ENCODE data around the gene CDKL5. TPM values are rescaled to one million over a fixed set of nuclear protein-coding genes. Genes with fewer than 3 reads are reported as not detected.

CDKL5 gene
- total and polyA plus RNA-seq, 3 experiments from 2014 or later = 1.2 to 2.6 (median 1.5) TPM

DNA sequence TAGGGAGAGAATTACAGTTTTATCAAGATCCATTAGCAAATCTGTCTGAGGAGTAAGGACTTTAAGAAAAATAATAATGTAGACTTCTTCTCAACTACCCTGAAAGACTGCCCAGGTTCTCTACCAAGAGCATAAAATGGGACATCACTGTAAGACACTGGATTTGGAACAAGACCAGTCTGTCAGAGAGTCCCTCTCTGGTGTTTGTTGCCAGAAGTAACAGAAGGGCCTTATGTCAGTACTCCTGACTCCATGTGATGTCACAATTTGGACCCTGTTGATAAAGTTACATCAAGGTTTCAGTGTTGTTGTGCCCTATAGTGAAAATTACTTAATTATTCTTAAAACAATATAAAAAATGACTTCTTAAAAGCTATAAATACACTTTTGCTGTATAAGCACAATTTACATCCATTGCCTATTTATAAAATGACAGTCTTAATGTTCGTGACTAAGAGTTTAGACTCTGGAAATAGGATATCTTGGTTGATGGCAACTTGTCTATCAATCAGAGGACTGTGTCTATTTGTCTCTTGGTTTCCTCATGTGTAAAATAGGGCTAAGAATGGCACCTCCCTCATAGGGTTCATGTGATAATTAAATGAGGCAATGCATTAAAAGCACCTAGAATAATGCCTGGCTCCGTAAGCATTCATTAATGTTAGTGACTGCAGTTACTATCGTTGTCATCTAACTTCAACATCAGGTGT is 188.7 kb downstream of the CDKL5 start:
- Mint-ChIP-seq H3K27ac (no peak overlapping the region), H3K27me3 (no peaks in the 10 kb centered on the region), H3K36me3 (peaks cover 3 to 30% (median 6%) of the 10 kb centered on the region in 3 donors), H3K9me3 (no peaks in the 10 kb centered on the region), H3K4me3 (no peak overlapping the region), H3K4me1 (no peaks in the 10 kb centered on the region)
- no peaks in the 10 kb centered on the region for H3K27me3 ChIP-seq (ENCODE audit: insufficient read depth, low read length, poor library complexity, severe bottlenecking)
- DNase-seq = no peak
- POLR2A ChIA-PET = no interaction called here
- H3K9me3 ChIP-seq (ENCODE audit: low read length) = no peaks in the 10 kb centered on the region
- no peak overlapping the region for H3K27ac ChIP-seq (ENCODE audit: low read depth, low read length)
- no peaks in the 10 kb centered on the region for H3K36me3 ChIP-seq (ENCODE audit: insufficient read depth, low read length)
- CTCF ChIA-PET = no interaction called here
- no peak overlapping the region for H3K4me3 ChIP-seq (ENCODE audit: low read length)
- no peaks in the 10 kb centered on the region for H3K4me1 ChIP-seq (ENCODE audit: insufficient read depth, low read length)

DNA sequence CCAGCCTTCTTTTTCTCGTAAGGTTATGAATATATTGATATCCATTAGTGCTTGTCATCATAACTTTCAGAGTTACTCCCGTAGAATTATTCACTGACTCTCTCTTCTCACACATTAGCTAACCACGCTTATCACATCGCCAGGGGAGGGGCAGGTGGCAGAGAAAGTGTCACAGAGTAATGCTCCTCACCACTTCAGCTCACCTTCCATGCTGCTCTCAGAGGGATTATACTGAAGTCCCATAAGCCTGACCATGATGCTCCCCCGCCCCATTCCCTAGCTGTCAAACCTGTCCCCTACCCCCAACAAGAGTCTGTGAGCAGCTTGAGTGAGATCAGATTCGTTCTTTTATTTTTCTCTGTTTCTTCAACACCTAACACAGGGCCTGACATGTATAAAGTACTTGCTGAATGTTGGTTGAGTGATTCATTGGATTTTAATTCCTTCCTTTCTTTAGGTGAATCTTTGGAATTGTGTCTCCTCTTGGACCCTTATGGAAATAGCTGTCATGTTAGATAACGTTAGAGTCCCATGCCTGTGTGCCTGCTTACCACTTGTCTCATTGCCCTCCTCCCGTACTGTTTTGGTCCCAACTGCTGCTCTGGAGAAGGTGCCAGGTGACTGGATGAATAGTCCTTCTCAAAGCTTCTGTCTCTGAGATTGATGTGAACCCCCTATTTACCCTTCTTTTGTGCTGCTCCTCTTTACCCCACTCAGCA is 191.4 kb downstream of the CDKL5 start:
- H3K27ac Mint-ChIP-seq = peak overlapping the region in 2 of 8 donors; percentile 22 to 81
- no peaks in the 10 kb centered on the region for H3K4me1 ChIP-seq (ENCODE audit: insufficient read depth, low read length)
- no peaks in the 10 kb centered on the region for H3K27me3 ChIP-seq (ENCODE audit: insufficient read depth, low read length, poor library complexity, severe bottlenecking)

DNA sequence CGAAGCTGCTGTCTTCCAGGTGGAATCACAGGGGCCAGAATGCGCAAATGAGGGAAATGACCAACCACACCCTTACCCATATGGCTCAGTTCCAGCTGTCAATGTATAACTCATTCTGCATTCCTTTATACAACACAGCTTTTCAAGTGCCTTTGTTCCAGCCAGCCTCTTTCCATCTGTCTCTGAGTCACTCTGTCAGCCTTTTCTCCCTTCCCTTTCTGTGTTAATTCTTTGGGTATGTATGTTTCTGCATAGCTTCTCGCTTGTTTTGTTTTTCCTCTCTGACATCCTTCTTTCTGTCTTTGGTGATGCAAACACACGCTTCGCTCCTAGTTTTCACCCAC is 192.0 kb downstream of the CDKL5 start:
- H3K4me3 Mint-ChIP-seq = no peak overlapping the region
- no peaks in the 10 kb centered on the region for H3K4me1 ChIP-seq (ENCODE audit: insufficient read depth, low read length)

More for the DNA sequence above, 191.4 kb downstream of the CDKL5 start:
- no peak for DNase-seq
- Histone ChIP-seq H3K4me3 (ENCODE audit: low read length) (no peak overlapping the region), H3K9me3 (ENCODE audit: low read length) (no peaks in the 10 kb centered on the region), H3K36me3 (ENCODE audit: insufficient read depth, low read length) (no peaks in the 10 kb centered on the region), H3K27ac (ENCODE audit: low read depth, low read length) (no peak overlapping the region)
- CTCF ChIA-PET = no interaction called here
- no peak overlapping the region for H3K4me3 Mint-ChIP-seq
- H3K36me3 Mint-ChIP-seq = peaks cover 0 to 22% (median 4%) of the 10 kb centered on the region in 3 donors
- H3K27me3 Mint-ChIP-seq = no peaks in the 10 kb centered on the region
- H3K4me1 Mint-ChIP-seq = no peaks in the 10 kb centered on the region
- no peaks in the 10 kb centered on the region for H3K9me3 Mint-ChIP-seq
- POLR2A ChIA-PET = no interaction called here

DNA sequence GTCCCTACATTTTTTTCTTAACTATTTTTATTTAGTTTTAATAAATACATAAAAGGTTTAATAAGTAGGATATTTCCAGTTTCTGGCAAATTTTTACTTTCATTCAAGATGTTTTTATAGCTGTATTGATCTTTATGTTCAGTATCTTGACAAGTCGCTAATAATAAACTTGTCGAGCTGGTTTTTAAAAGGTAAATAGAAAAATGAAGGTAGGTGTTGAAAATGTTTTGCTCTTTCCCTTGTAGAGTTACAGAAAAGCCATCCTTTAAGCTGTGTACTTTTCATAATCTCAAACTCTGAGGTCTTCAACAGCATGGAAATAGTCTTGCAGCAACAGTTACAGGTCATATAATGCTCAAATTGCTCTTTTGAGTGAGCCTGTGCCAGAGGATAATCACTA is 193.9 kb downstream of the CDKL5 start:
- ChIA-PET POLR2A (no interaction called here), CTCF (no interaction called here)
- no peaks in the 10 kb centered on the region for H3K27me3 Mint-ChIP-seq
- Histone ChIP-seq H3K4me1 (ENCODE audit: insufficient read depth, low read length) (no peaks in the 10 kb centered on the region), H3K36me3 (ENCODE audit: insufficient read depth, low read length) (no peaks in the 10 kb centered on the region), H3K4me3 (ENCODE audit: low read length) (no peak overlapping the region), H3K27me3 (ENCODE audit: insufficient read depth, low read length, poor library complexity, severe bottlenecking) (no peaks in the 10 kb centered on the region), H3K27ac (ENCODE audit: low read depth, low read length) (no peak overlapping the region), H3K9me3 (ENCODE audit: low read length) (no peaks in the 10 kb centered on the region)
- H3K36me3 Mint-ChIP-seq = peaks cover 1 to 18% (median 4%) of the 10 kb centered on the region in 3 donors
- no peaks in the 10 kb centered on the region for H3K4me1 Mint-ChIP-seq
- H3K9me3 Mint-ChIP-seq = no peaks in the 10 kb centered on the region
- H3K4me3 Mint-ChIP-seq = no peak overlapping the region
- peak overlapping the region in 1 of 8 donors; percentile 32 for H3K27ac Mint-ChIP-seq
- DNase-seq = no peak

More for the DNA sequence above, 192.0 kb downstream of the CDKL5 start:
- no peaks in the 10 kb centered on the region for H3K9me3 Mint-ChIP-seq
- no peaks in the 10 kb centered on the region for H3K4me1 Mint-ChIP-seq
- no peak overlapping the region for H3K27ac Mint-ChIP-seq
- H3K27me3 Mint-ChIP-seq = no peaks in the 10 kb centered on the region
- H3K9me3 ChIP-seq (ENCODE audit: low read length) = no peaks in the 10 kb centered on the region
- no peaks in the 10 kb centered on the region for H3K36me3 ChIP-seq (ENCODE audit: insufficient read depth, low read length)
- DNase-seq = no peak
- no peak overlapping the region for H3K27ac ChIP-seq (ENCODE audit: low read depth, low read length)
- POLR2A ChIA-PET = no interaction called here
- CTCF ChIA-PET = no interaction called here
- no peak overlapping the region for H3K4me3 ChIP-seq (ENCODE audit: low read length)
- H3K27me3 ChIP-seq (ENCODE audit: insufficient read depth, low read length, poor library complexity, severe bottlenecking) = no peaks in the 10 kb centered on the region
- H3K36me3 Mint-ChIP-seq = peaks cover 0 to 22% (median 4%) of the 10 kb centered on the region in 3 donors

DNA sequence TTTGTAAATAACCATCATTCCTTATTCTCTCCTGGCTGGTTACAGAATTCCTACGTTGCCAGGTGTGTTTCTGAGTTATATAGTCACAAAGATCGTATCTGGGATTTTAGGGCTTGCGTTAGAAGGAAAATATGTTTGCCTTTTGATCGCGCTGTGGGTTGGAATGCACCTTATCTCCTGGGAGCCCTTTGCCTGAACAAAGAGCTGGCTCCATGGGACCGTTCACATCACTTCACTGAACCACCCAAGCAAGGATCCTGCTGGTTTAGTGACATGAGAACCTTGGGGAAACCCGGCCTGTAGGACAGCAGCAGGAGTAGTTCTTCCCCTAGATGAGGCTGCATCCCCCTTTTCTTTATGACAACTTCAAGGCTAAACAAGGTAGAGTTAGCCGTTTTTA is 194.9 kb downstream of the CDKL5 start:
- Mint-ChIP-seq H3K36me3 (peaks cover 3 to 23% (median 9%) of the 10 kb centered on the region in 3 donors), H3K4me1 (no peaks in the 10 kb centered on the region), H3K9me3 (no peaks in the 10 kb centered on the region), H3K27ac (no peak overlapping the region), H3K27me3 (peaks cover 0 to 3% of the 10 kb centered on the region in 2 donors), H3K4me3 (no peak overlapping the region)
- ChIA-PET CTCF (no interaction called here), POLR2A (no interaction called here)
- no peak for DNase-seq
- Histone ChIP-seq H3K4me3 (ENCODE audit: low read length) (no peak overlapping the region), H3K36me3 (ENCODE audit: insufficient read depth, low read length) (no peaks in the 10 kb centered on the region), H3K27me3 (ENCODE audit: insufficient read depth, low read length, poor library complexity, severe bottlenecking) (no peaks in the 10 kb centered on the region), H3K4me1 (ENCODE audit: insufficient read depth, low read length) (no peaks in the 10 kb centered on the region), H3K9me3 (ENCODE audit: low read length) (no peaks in the 10 kb centered on the region), H3K27ac (ENCODE audit: low read depth, low read length) (no peak overlapping the region)

DNA sequence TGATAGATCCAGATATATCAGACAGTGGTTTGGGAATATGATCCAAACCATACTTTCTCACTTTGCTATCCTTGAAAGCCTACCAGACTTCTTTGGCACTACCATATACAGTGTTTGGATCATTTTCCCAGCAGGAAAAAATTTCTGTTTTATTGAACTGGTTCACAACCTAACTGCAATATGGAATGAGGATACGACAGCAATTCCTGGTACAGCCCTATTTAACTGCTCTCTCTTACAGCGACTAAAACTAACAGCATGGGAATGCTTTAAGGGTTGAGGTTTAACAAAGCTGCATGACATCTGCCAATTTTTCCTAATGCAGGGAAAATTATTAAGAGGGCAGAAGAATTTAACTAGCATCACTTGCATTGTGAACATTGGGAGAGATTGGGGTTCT is 199.2 kb downstream of the CDKL5 start:
- H3K36me3 ChIP-seq (ENCODE audit: insufficient read depth, low read length) = no peaks in the 10 kb centered on the region
- no peak overlapping the region for H3K27ac ChIP-seq (ENCODE audit: low read depth, low read length)
- no peak overlapping the region for H3K27ac Mint-ChIP-seq
- no peaks in the 10 kb centered on the region for H3K4me1 Mint-ChIP-seq
- H3K9me3 ChIP-seq (ENCODE audit: low read length) = no peaks in the 10 kb centered on the region
- no peaks in the 10 kb centered on the region for H3K4me1 ChIP-seq (ENCODE audit: insufficient read depth, low read length)
- ChIA-PET CTCF (no interaction called here), POLR2A (no interaction called here)
- no peak overlapping the region for H3K4me3 Mint-ChIP-seq
- H3K9me3 Mint-ChIP-seq = peaks cover 0 to 2% (median 0%) of the 10 kb centered on the region in 5 donors
- no peak for DNase-seq
- H3K27me3 ChIP-seq (ENCODE audit: insufficient read depth, low read length, poor library complexity, severe bottlenecking) = no peaks in the 10 kb centered on the region
- H3K27me3 Mint-ChIP-seq = peaks cover 0 to 3% of the 10 kb centered on the region in 2 donors
- peaks cover 3 to 25% (median 8%) of the 10 kb centered on the region in 3 donors for H3K36me3 Mint-ChIP-seq
- H3K4me3 ChIP-seq (ENCODE audit: low read length) = no peak overlapping the region

DNA sequence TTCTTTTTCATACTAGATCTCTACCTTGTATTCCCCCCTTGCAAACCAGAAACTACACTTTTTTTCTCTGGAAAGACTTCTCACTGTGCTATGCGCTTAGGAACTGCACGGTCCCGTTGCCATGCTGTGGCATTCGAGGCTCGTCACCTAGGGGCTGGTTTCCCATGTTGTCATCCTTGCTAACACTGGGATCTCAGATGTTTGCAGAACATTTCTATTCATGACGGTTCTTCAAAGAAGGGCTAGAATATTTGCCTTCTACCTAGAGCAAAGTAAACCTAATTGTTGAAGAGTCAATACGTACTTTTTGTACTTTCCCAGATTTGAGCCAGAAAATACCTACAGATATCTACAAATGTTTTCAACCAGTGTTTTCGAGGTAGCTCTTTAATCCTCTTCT is 205.5 kb downstream of the CDKL5 start:
- Histone ChIP-seq H3K9me3 (ENCODE audit: low read length) (no peaks in the 10 kb centered on the region), H3K36me3 (ENCODE audit: insufficient read depth, low read length) (no peaks in the 10 kb centered on the region), H3K4me1 (ENCODE audit: insufficient read depth, low read length) (no peaks in the 10 kb centered on the region), H3K27me3 (ENCODE audit: insufficient read depth, low read length, poor library complexity, severe bottlenecking) (no peaks in the 10 kb centered on the region), H3K27ac (ENCODE audit: low read depth, low read length) (no peak overlapping the region), H3K4me3 (ENCODE audit: low read length) (no peak overlapping the region)
- Mint-ChIP-seq H3K9me3 (peaks cover 0 to 2% (median 0%) of the 10 kb centered on the region in 5 donors), H3K27ac (no peak overlapping the region), H3K27me3 (peaks cover 0 to 5% of the 10 kb centered on the region in 2 donors), H3K4me3 (no peak overlapping the region), H3K36me3 (peaks cover 0 to 23% (median 1%) of the 10 kb centered on the region in 3 donors), H3K4me1 (no peaks in the 10 kb centered on the region)
- ChIA-PET CTCF (no interaction called here), POLR2A (no interaction called here)
- no peak for DNase-seq

DNA sequence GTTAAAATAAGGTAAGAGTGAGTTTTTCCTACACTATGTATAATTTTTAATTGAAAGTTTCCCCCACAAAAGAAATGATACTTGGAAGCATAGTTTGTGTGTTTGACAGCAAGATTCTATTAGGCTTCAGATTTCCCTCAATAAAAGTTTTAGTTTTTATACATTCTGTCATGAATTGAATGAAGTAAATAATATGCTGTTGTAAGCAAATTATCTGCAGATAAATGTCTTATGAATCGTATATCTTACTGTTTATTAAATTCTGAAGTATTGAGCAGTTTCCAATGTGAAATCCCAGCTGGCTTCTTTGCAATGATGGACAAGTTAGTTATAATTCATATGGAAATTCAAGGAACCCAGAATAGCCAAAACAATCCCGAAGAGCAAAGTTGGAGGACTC is 213.0 kb downstream of the CDKL5 start:
- H3K9me3 ChIP-seq (ENCODE audit: low read length) = no peaks in the 10 kb centered on the region

More for the DNA sequence above, 213.0 kb downstream of the CDKL5 start:
- Histone ChIP-seq H3K36me3 (ENCODE audit: insufficient read depth, low read length) (no peaks in the 10 kb centered on the region), H3K4me3 (ENCODE audit: low read length) (no peak overlapping the region), H3K27me3 (ENCODE audit: insufficient read depth, low read length, poor library complexity, severe bottlenecking) (no peaks in the 10 kb centered on the region), H3K27ac (ENCODE audit: low read depth, low read length) (no peak overlapping the region), H3K4me1 (ENCODE audit: insufficient read depth, low read length) (no peaks in the 10 kb centered on the region)
- DNase-seq = no peak
- Mint-ChIP-seq H3K36me3 (no peaks in the 10 kb centered on the region), H3K9me3 (no peaks in the 10 kb centered on the region), H3K4me3 (no peak overlapping the region), H3K27ac (no peak overlapping the region), H3K4me1 (no peaks in the 10 kb centered on the region), H3K27me3 (no peaks in the 10 kb centered on the region)
- ChIA-PET POLR2A (no interaction called here), CTCF (no interaction called here)
